SU-DHL-6 (cell line): ENCODE measurements around the gene DUSP21.
"Not testable (repeated sequence)": the region's sequence is repeated elsewhere in the genome, so short reads cannot be mapped to it uniquely, and the experiment has no call there.

Experiments used
- H2AFZ ChIP-seq: fragments of 200-600 bp; sonication (generic); 2 replicates; pipeline ENCODE4 v1.6.1; 2014; ENCODE audit warnings: low read depth, mild to moderate bottlenecking, moderate library complexity, mixed read lengths, antibody characterized with exemption, low read length; ENCODE audit not compliant: severe bottlenecking
- H3F3A ChIP-seq: fragments of 200-600 bp; shearing (Covaris generic); 2 replicates; pipeline ENCODE4 v1.6.0; 2016; ENCODE audit warnings: antibody characterized with exemption, mild to moderate bottlenecking; ENCODE audit not compliant: insufficient read depth
- H3K27ac ChIP-seq: fragments of 200-600 bp; sonication (generic); 2 replicates; pipeline ENCODE4 v1.5.1; 2016; ENCODE audit warnings: low read depth, mild to moderate bottlenecking, low read length, moderate library complexity, mixed read lengths
- H3K27me3 ChIP-seq: fragments of 200-600 bp; sonication (generic), shearing (Covaris generic); 2 replicates; pipeline ENCODE4 v1.6.0; 2014; ENCODE audit warnings: mild to moderate bottlenecking, low read length
- H3K36me3 ChIP-seq: fragments of 200-600 bp; sonication (generic); 2 replicates; pipeline ENCODE4 v1.6.1; 2014; ENCODE audit warnings: mild to moderate bottlenecking, low read length, mixed read lengths
- H3K4me2 ChIP-seq: fragments of 300-600, 200-600 bp; shearing (Covaris generic), sonication (generic); 2 replicates; pipeline ENCODE4 v1.6.0; 2014; ENCODE audit warnings: low read length, low read depth, mild to moderate bottlenecking; ENCODE audit not compliant: poor library complexity, severe bottlenecking
- H3K4me3 ChIP-seq: fragments of 200-600 bp; sonication (generic); 2 replicates; pipeline ENCODE4 v1.5.1; 2014; ENCODE audit warnings: antibody characterized with exemption, low read length, mild to moderate bottlenecking, mixed read lengths; ENCODE audit not compliant: insufficient read depth, poor library complexity, severe bottlenecking
- H3K79me2 ChIP-seq: fragments of 200-600 bp; sonication (generic); 2 replicates; pipeline ENCODE4 v1.6.1; 2014; ENCODE audit warnings: mild to moderate bottlenecking, low read length, moderate library complexity; ENCODE audit not compliant: insufficient read depth
- H3K9ac ChIP-seq: fragments of 200-600 bp; sonication (generic); 2 replicates; pipeline ENCODE4 v1.7.0; 2014; ENCODE audit warnings: mild to moderate bottlenecking, low read length
- H3K9me2 ChIP-seq: fragments of 200-600 bp; sonication (generic); replicated peaks from 2 replicates; pipeline ENCODE4 v1.6.1; 2014; ENCODE audit warnings: low read length; ENCODE audit not compliant: insufficient read depth
- H3K9me3 ChIP-seq: fragments of 200-600 bp; sonication (generic); 2 replicates; pipeline ENCODE4 v1.6.1; 2014; ENCODE audit warnings: low read length, mixed read lengths; ENCODE audit not compliant: insufficient read depth
- H4K20me1 ChIP-seq: fragments of 200-600 bp; sonication (generic); 2 replicates; pipeline ENCODE4 v1.6.1; 2014; ENCODE audit warnings: low read depth, mild to moderate bottlenecking, antibody characterized with exemption, low read length, moderate library complexity, mixed read lengths
- EZH2phosphoT487 ChIP-seq: fragments of 200-600 bp; sonication (generic), shearing (Covaris generic); conservative IDR thresholded peaks from 2 replicates; pipeline ENCODE4 v1.6.1; 2018; ENCODE audit warnings: mild to moderate bottlenecking, antibody characterized with exemption, low read length, moderate library complexity, mixed read lengths
- TF ChIP-seq, protein P1 (sequence below): fragments of 200-600 bp; sonication (generic); IDR thresholded peaks from one replicate; pipeline ENCODE4 v1.5.1; 2017; ENCODE audit warnings: antibody characterized with exemption, mild to moderate bottlenecking, low read length, moderate library complexity; ENCODE audit not compliant: insufficient read depth, poor library complexity, severe bottlenecking

DUSP21 gene

DNA sequence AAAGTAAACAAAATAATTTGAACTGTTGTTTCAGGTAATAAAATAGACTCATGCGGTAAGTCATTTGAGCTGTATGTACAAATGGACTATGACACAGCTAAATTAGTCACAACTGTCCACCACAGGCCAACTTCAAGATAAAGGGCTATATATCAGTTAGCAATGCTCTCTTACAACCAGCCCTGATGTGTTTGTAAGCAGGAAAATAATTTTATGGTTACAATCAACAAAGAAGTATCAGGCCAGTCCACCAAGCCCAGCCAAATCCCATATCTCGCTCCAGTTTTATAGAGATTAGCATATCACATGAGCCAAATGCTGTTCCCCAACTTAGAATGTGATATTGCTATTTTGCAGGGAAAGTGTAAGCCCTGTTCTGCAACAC, 511 bp upstream of the DUSP21 start:
- no peaks in the 10 kb centered on the region for H4K20me1 ChIP-seq
- H3F3A ChIP-seq, result no peaks in the 10 kb centered on the region
- no peak overlapping the region for H3K4me2 ChIP-seq
- no peaks in the 10 kb centered on the region for H3K9me2 ChIP-seq
- H2AFZ ChIP-seq, result no peak overlapping the region
- no peaks in the 10 kb centered on the region for H3K79me2 ChIP-seq
- H3K27ac ChIP-seq, result no peak overlapping the region
- H3K4me3 ChIP-seq, result no peak overlapping the region
- TF ChIP-seq, protein P1, sequence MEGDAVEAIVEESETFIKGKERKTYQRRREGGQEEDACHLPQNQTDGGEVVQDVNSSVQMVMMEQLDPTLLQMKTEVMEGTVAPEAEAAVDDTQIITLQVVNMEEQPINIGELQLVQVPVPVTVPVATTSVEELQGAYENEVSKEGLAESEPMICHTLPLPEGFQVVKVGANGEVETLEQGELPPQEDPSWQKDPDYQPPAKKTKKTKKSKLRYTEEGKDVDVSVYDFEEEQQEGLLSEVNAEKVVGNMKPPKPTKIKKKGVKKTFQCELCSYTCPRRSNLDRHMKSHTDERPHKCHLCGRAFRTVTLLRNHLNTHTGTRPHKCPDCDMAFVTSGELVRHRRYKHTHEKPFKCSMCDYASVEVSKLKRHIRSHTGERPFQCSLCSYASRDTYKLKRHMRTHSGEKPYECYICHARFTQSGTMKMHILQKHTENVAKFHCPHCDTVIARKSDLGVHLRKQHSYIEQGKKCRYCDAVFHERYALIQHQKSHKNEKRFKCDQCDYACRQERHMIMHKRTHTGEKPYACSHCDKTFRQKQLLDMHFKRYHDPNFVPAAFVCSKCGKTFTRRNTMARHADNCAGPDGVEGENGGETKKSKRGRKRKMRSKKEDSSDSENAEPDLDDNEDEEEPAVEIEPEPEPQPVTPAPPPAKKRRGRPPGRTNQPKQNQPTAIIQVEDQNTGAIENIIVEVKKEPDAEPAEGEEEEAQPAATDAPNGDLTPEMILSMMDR, result no peak
- no peak for TF ChIP-seq EZH2phosphoT487
- no peaks in the 10 kb centered on the region for H3K36me3 ChIP-seq
- no peaks in the 10 kb centered on the region for H3K27me3 ChIP-seq
- H3K9ac ChIP-seq, result no peak overlapping the region
- no peaks in the 10 kb centered on the region for H3K9me3 ChIP-seq

DNA sequence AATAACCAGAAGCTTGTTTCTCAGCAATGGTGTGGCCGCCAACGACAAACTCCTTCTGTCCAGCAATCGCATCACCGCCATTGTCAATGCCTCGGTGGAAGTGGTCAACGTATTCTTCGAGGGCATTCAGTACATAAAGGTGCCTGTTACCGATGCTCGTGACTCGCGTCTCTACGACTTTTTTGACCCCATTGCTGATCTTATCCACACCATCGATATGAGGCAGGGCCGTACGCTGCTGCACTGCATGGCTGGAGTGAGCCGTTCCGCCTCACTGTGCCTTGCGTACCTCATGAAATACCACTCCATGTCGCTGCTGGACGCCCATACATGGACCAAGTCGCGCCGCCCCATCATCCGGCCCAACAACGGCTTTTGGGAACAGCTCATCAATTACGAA, 383 bp downstream of the DUSP21 start:
- H3K9ac ChIP-seq, result no peak overlapping the region

DNA sequence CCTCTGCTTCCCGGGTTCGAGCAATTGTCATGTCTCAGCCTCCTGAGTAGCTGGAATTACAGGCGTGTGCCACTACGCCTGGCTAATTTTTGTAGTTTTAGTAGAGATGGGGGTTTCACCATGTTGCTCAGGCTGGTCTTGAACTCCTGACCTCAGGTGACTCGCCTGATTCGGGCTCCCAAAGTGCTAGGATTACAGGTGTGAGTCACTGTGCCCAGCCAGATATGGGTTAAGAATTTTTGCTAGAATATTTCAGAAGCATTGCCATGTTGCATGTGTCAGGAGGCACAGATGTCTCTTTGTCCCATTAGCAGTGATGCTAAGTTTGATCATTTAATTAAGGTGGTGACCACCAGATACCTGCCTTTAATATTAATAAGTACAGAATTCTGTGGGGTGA, 7.1 kb downstream of the DUSP21 start:
- not testable (repeated sequence) for H2AFZ ChIP-seq, H3K79me2 ChIP-seq, H3K4me2 ChIP-seq, H3K9me3 ChIP-seq, H3K36me3 ChIP-seq, H3K9me2 ChIP-seq, H3K9ac ChIP-seq, H3F3A ChIP-seq, H4K20me1 ChIP-seq, H3K27ac ChIP-seq, H3K27me3 ChIP-seq, H3K4me3 ChIP-seq

More for the DNA sequence above, 383 bp downstream of the DUSP21 start:
- Histone ChIP-seq H3K9me2 (no peaks in the 10 kb centered on the region), H3K4me2 (no peak overlapping the region), H3K27ac (no peak overlapping the region), H3K79me2 (no peaks in the 10 kb centered on the region), H2AFZ (no peak overlapping the region), H4K20me1 (no peaks in the 10 kb centered on the region), H3K27me3 (no peaks in the 10 kb centered on the region), H3K36me3 (no peaks in the 10 kb centered on the region), H3F3A (no peaks in the 10 kb centered on the region), H3K4me3 (no peak overlapping the region), H3K9me3 (no peaks in the 10 kb centered on the region)
- TF ChIP-seq EZH2phosphoT487, result no peak
- TF ChIP-seq, protein P1, result no peak

DNA sequence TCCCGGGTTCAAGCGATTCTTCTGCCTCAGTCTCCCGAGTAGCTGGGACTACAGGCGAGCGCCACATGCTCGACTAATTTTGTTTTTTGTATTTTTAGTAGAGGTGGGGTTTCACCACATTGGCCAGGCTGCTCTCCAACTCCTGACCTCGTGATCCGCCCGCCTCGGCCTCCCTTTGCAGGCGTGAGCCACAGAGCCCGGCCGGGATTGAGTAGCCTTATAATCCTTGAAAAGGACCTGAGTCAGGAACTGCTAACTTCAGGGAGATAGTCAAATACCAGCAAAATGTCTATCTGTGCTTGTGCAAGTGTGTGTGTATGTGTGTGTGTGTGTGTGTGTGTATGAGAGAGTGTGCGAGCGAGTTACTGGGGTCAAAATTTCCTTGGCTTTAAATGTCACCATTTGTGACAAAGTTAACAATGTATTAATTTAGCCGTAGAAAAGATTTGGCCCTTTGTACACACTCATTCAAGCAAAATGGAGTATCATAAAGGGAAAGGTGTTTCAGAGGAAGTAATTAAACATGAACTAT, 27.4 kb downstream of the DUSP21 start:
- H3K36me3 ChIP-seq, result no peaks in the 10 kb centered on the region
- H3F3A ChIP-seq, result peaks cover 7% of the 10 kb centered on the region; the same call in 1 of the 2 replicates
- H3K9me3 ChIP-seq, result no peaks in the 10 kb centered on the region
- H3K27ac ChIP-seq, result no peak overlapping the region
- H3K9me2 ChIP-seq, result no peaks in the 10 kb centered on the region
- peaks cover 39% of the 10 kb centered on the region for H3K79me2 ChIP-seq
- peak overlapping the region; percentile 79 for H3K9ac ChIP-seq
- H2AFZ ChIP-seq, result no peak overlapping the region
- no peaks in the 10 kb centered on the region for H4K20me1 ChIP-seq
- H3K4me2 ChIP-seq, result peak overlapping the region; percentile 91
- no peak for TF ChIP-seq EZH2phosphoT487
- H3K4me3 ChIP-seq, result peak overlapping the region; percentile 74
- H3K27me3 ChIP-seq, result no peaks in the 10 kb centered on the region
